ENCODE measurements around the gene OSM. TPM values are rescaled to one million over a fixed set of nuclear protein-coding genes. Genes with fewer than 3 reads are reported as not detected.

The OSM gene
- total RNA-seq, 1 experiment from 2014 or later, result not detected

GRCh38 chr22:30308093-30308492 is 41.4 kb upstream of the OSM start:
- Histone ChIP-seq H3K27ac (ENCODE audit: low read length) (no peak overlapping the region), H3K27me3 (ENCODE audit: control insufficient read depth, insufficient read depth, low read length) (no peaks in the 10 kb centered on the region), H3K4me1 (ENCODE audit: control insufficient read depth, insufficient read depth, low read length) (peaks cover 42% of the 10 kb centered on the region), H3K36me3 (ENCODE audit: control insufficient read depth, insufficient read depth, low read length) (no peaks in the 10 kb centered on the region), H3K9me3 (ENCODE audit: control insufficient read depth, insufficient read depth, low read depth, low read length) (no peaks in the 10 kb centered on the region), H3K4me3 (ENCODE audit: low read depth in 2 of 2, low read length in 2 of 2) (no peak overlapping the region)
- in situ Hi-C loops (cut with HindIII; ENCODE audit: low pct_unique_long_range_greater_than_20kb, low sequenced_read_pairs) (no loop called here), intact Hi-C loops (cut with micrococcal nuclease; ENCODE audit: unreplicated experiment) (no loop called here)
- no TSS peak for BruUV-seq (replicated peaks)
- ATAC-seq (no peak), DNase-seq (ENCODE audit: low read depth, low spot score) (no peak)
- ChIA-PET POLR2A (interaction anchor here (0.6 kb wide), 1 partner anchor 41 kb away, joined by 3 read pairs; no protein-coding TSS in a partner anchor), CTCF (no interaction called here)
- TF ChIP-seq SIN3A (IDR thresholded peaks at IDR 0.05; ENCODE audit: borderline replicate concordance, insufficient read depth, low read depth, low read length), result no peak
- TF ChIP-seq POLR2AphosphoS5 (IDR thresholded peaks at IDR 0.05; ENCODE audit: low read depth, low read length), result no peak
- TF ChIP-seq, protein P1, sequence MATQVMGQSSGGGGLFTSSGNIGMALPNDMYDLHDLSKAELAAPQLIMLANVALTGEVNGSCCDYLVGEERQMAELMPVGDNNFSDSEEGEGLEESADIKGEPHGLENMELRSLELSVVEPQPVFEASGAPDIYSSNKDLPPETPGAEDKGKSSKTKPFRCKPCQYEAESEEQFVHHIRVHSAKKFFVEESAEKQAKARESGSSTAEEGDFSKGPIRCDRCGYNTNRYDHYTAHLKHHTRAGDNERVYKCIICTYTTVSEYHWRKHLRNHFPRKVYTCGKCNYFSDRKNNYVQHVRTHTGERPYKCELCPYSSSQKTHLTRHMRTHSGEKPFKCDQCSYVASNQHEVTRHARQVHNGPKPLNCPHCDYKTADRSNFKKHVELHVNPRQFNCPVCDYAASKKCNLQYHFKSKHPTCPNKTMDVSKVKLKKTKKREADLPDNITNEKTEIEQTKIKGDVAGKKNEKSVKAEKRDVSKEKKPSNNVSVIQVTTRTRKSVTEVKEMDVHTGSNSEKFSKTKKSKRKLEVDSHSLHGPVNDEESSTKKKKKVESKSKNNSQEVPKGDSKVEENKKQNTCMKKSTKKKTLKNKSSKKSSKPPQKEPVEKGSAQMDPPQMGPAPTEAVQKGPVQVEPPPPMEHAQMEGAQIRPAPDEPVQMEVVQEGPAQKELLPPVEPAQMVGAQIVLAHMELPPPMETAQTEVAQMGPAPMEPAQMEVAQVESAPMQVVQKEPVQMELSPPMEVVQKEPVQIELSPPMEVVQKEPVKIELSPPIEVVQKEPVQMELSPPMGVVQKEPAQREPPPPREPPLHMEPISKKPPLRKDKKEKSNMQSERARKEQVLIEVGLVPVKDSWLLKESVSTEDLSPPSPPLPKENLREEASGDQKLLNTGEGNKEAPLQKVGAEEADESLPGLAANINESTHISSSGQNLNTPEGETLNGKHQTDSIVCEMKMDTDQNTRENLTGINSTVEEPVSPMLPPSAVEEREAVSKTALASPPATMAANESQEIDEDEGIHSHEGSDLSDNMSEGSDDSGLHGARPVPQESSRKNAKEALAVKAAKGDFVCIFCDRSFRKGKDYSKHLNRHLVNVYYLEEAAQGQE (IDR thresholded peaks at IDR 0.05; ENCODE audit: insufficient read depth in 1 of 2, low read depth in 2 of 2, low read length in 1 of 2), result no peak
- TF ChIP-seq, protein P2, sequence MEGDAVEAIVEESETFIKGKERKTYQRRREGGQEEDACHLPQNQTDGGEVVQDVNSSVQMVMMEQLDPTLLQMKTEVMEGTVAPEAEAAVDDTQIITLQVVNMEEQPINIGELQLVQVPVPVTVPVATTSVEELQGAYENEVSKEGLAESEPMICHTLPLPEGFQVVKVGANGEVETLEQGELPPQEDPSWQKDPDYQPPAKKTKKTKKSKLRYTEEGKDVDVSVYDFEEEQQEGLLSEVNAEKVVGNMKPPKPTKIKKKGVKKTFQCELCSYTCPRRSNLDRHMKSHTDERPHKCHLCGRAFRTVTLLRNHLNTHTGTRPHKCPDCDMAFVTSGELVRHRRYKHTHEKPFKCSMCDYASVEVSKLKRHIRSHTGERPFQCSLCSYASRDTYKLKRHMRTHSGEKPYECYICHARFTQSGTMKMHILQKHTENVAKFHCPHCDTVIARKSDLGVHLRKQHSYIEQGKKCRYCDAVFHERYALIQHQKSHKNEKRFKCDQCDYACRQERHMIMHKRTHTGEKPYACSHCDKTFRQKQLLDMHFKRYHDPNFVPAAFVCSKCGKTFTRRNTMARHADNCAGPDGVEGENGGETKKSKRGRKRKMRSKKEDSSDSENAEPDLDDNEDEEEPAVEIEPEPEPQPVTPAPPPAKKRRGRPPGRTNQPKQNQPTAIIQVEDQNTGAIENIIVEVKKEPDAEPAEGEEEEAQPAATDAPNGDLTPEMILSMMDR (IDR thresholded peaks at IDR 0.05), result no peak
- TF ChIP-seq TCF7L2 (IDR thresholded peaks at IDR 0.05; ENCODE audit: low read depth, low read length), result no peak

DNA sequence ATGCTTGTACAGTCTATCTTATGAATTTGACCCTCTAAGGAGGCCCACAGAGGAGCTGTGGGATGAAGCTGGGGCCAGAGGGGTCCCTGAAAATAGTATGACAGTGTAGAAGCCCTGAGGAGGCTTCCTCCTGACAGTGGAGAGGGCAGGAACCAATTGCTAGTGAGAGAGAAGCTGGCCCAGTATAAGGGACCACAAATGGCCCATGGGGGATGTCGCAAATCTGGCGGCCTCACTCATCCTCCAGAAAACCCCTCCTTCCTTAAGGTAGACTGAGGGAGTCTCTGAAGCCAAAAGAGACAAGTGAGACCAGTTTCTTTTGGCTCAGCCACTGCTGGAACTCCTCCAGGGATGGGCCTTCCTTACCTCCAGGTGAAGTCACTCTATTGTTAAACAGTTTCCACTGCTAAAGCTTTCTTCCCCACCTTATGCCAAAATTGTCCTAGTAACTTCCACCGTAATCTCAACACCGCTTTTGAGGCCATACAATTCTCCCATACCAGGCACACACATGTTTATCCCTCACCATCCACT is 40.5 kb upstream of the OSM start:
- Histone ChIP-seq H3K4me1 (ENCODE audit: control insufficient read depth, insufficient read depth, low read length) (peaks cover 32% of the 10 kb centered on the region), H3K9me3 (ENCODE audit: control insufficient read depth, insufficient read depth, low read depth, low read length) (no peaks in the 10 kb centered on the region), H3K27me3 (ENCODE audit: control insufficient read depth, insufficient read depth, low read length) (no peaks in the 10 kb centered on the region), H3K36me3 (ENCODE audit: control insufficient read depth, insufficient read depth, low read length) (no peaks in the 10 kb centered on the region), H3K4me3 (ENCODE audit: low read depth in 2 of 2, low read length in 2 of 2) (no peak overlapping the region), H3K27ac (ENCODE audit: low read length) (no peak overlapping the region)
- no TSS peak for BruUV-seq (replicated peaks)
- ChIA-PET CTCF (no interaction called here), POLR2A (no interaction called here)
- intact Hi-C loops (cut with micrococcal nuclease; ENCODE audit: unreplicated experiment), result no loop called here
- in situ Hi-C loops (cut with HindIII; ENCODE audit: low pct_unique_long_range_greater_than_20kb, low sequenced_read_pairs), result no loop called here
- DNase-seq (ENCODE audit: low read depth, low spot score), result no peak
- TF ChIP-seq, protein P1 (IDR thresholded peaks at IDR 0.05; ENCODE audit: insufficient read depth in 1 of 2, low read depth in 2 of 2, low read length in 1 of 2), result no peak
- no peak for TF ChIP-seq POLR2AphosphoS5 (IDR thresholded peaks at IDR 0.05; ENCODE audit: low read depth, low read length)
- TF ChIP-seq, protein P2 (IDR thresholded peaks at IDR 0.05), result no peak
- no peak for TF ChIP-seq TCF7L2 (IDR thresholded peaks at IDR 0.05; ENCODE audit: low read depth, low read length)
- no peak for TF ChIP-seq SIN3A (IDR thresholded peaks at IDR 0.05; ENCODE audit: borderline replicate concordance, insufficient read depth, low read depth, low read length)
- no peak for ATAC-seq
